GM12878 (cell line): ENCODE data around the gene IQGAP3. TPM values are rescaled to one million over a fixed set of nuclear protein-coding genes. Genes with fewer than 3 reads are reported as not detected.

Experiments
- ATAC-seq: fragments of 200-7000 bp; cut with Tn5 transposase; 3 replicates; pipeline ENCODE4 v1.9.1; 2020; ENCODE audit warnings: mild to moderate bottlenecking, moderate library complexity
- BruUV-seq: library from RNA; stranded (reverse); fragments of 400-500 nt; replicated peaks from 2 replicates; lab custom pipeline; 2021; lab: Mats Ljungman, UMichigan
- CTCF ChIA-PET: fragments of 300-600 bp; sonication (Branson Sonifier 250); formaldehyde crosslinking; extraction: SDS; loops from one replicate; lab custom pipeline; 2021; ENCODE audit warnings: inconsistent platforms; lab: Yijun Ruan, JAX
- POLR2A ChIA-PET: fragments of 350-600 bp; formaldehyde crosslinking; extraction: SDS; loops from one replicate; lab custom pipeline; 2021; ENCODE audit warnings: inconsistent platforms; lab: Charles Lee
- RAD21 ChIA-PET: fragments of 300-600 bp; sonication (Branson Sonifier 250); formaldehyde crosslinking; loops from one replicate; lab custom pipeline; 2023; ENCODE audit warnings: antibody characterized with exemption; ENCODE audit not compliant: unreplicated experiment; lab: Charles Lee
- SMC1A ChIA-PET: fragments of 300-600 bp; sonication (Branson Sonifier 250); formaldehyde crosslinking; loops from one replicate; lab custom pipeline; 2023; ENCODE audit not compliant: unreplicated experiment, uncharacterized antibody; lab: Charles Lee
- DNase-seq: peaks from one replicate; pipeline ENCODE4 v3.0.0-alpha.2; 2011; ENCODE audit warnings: low read depth, low spot score
- FAIRE-seq: peaks from 3 replicates; lab custom pipeline; 2011; peaks lifted over from hg19 to GRCh38; lab: Jason Lieb, UNC
- H2AFZ ChIP-seq: 2 replicates; pipeline ENCODE4 v1.6.0; 2011; ENCODE audit warnings: low read depth, low read length, control low read depth; ENCODE audit not compliant: control insufficient read depth
- H3K27ac ChIP-seq: 2 replicates; pipeline ENCODE4 v1.5.1; 2011; ENCODE audit warnings: control low read depth; ENCODE audit not compliant: control insufficient read depth, insufficient read depth
- H3K27me3 ChIP-seq, 2 experiments: replicated peaks in 1 of 2; 2 replicates each; pipeline versions ENCODE4 v1.6.0 to v1.6.1; 2011; ENCODE audit warnings: low read length in 1 of 2; ENCODE audit not compliant: control insufficient read depth in 2 of 2, insufficient read depth in 2 of 2
- H3K36me3 ChIP-seq, 2 experiments: 2 replicates each; pipeline ENCODE4 v1.5.1; 2011; ENCODE audit warnings: low read length in 1 of 2; ENCODE audit not compliant: control insufficient read depth in 2 of 2, insufficient read depth in 2 of 2
- H3K4me1 ChIP-seq: 2 replicates; pipeline ENCODE4 v1.6.1; 2011; ENCODE audit warnings: mild to moderate bottlenecking, low read length, moderate library complexity, mixed read lengths; ENCODE audit not compliant: control insufficient read depth, insufficient read depth
- H3K4me2 ChIP-seq: 2 replicates; pipeline ENCODE4 v1.6.0; 2011; ENCODE audit warnings: control low read depth; ENCODE audit not compliant: control insufficient read depth, insufficient read depth
- H3K4me3 ChIP-seq: fragments of 200-600 bp; sonication (generic); 2 replicates; pipeline ENCODE4 v1.5.1; 2016
- H3K79me2 ChIP-seq: 2 replicates; pipeline ENCODE4 v1.6.0; 2011; ENCODE audit warnings: low read length; ENCODE audit not compliant: control insufficient read depth, insufficient read depth
- H3K9ac ChIP-seq: 2 replicates; pipeline ENCODE4 v1.8.0; 2011; ENCODE audit warnings: low read length, control low read depth, mixed read lengths; ENCODE audit not compliant: control insufficient read depth, insufficient read depth
- H3K9me3 ChIP-seq: replicated peaks from 3 replicates; pipeline ENCODE4 v1.5.1; 2011; ENCODE audit warnings: mild to moderate bottlenecking, low read length; ENCODE audit not compliant: control insufficient read depth, insufficient read depth
- H4K20me1 ChIP-seq: 2 replicates; pipeline ENCODE4 v1.6.0; 2011; ENCODE audit not compliant: control insufficient read depth, insufficient read depth
- CBX3 ChIP-seq: fragments of 200-600 bp; sonication (generic); IDR thresholded peaks from 2 replicates; pipeline ENCODE4 v1.6.1; 2016; ENCODE audit warnings: low read depth, borderline replicate concordance
- IRF4 ChIP-seq: IDR thresholded peaks from 2 replicates; pipeline ENCODE4 v1.6.1; 2011; ENCODE audit warnings: low read depth, low read length
- KLF5 ChIP-seq: fragments of 450-650 bp; IDR thresholded peaks from 2 replicates; pipeline ENCODE4 v1.6.1; 2014; ENCODE audit warnings: mild to moderate bottlenecking; ENCODE audit not compliant: partially characterized antibody
- LARP7 ChIP-seq: fragments of 450-650 bp; IDR thresholded peaks from 2 replicates; pipeline ENCODE4 v1.6.1; 2017; ENCODE audit warnings: mild to moderate bottlenecking
- MTA2 ChIP-seq: fragments of 450-650 bp; IDR thresholded peaks from 2 replicates; pipeline ENCODE4 v1.6.1; 2016; ENCODE audit warnings: low read depth, mild to moderate bottlenecking, moderate library complexity
- MXI1 ChIP-seq: fragments of 150-350 bp; IDR thresholded peaks from 2 replicates; pipeline ENCODE4 v1.6.1; 2011; ENCODE audit warnings: low read depth, mild to moderate bottlenecking, inconsistent platforms, low read length, improper control_type of control experiment
- MYB ChIP-seq: fragments of 150-350 bp; IDR thresholded peaks from 2 replicates; pipeline ENCODE4 v1.6.1; 2014; ENCODE audit warnings: mild to moderate bottlenecking, low read depth, low read length, borderline replicate concordance
- MYC ChIP-seq: IDR thresholded peaks from 2 replicates; pipeline ENCODE4 v1.6.1; 2011; ENCODE audit warnings: mild to moderate bottlenecking, low read length, moderate library complexity, inconsistent platforms; ENCODE audit not compliant: insufficient read depth, insufficient replicate concordance, insufficient read length, severe bottlenecking
- NFXL1 ChIP-seq: fragments of 450-650 bp; IDR thresholded peaks from 2 replicates; pipeline ENCODE4 v1.6.1; 2017; ENCODE audit warnings: antibody characterized with exemption, mild to moderate bottlenecking, borderline replicate concordance
- NFYB ChIP-seq: IDR thresholded peaks from 2 replicates; pipeline ENCODE4 v1.6.1; 2011; ENCODE audit warnings: low read depth, mild to moderate bottlenecking, low read length, improper control_type of control experiment, moderate library complexity; ENCODE audit not compliant: insufficient read depth
- RCOR1 ChIP-seq: conservative IDR thresholded peaks from 2 replicates; pipeline ENCODE4 v1.6.1; 2012; ENCODE audit warnings: low read depth, low read length, improper control_type of control experiment
- SIX5 ChIP-seq: IDR thresholded peaks from 2 replicates; pipeline ENCODE4 v1.6.1; 2011; ENCODE audit warnings: mild to moderate bottlenecking, low read depth, low read length, moderate library complexity; ENCODE audit not compliant: severe bottlenecking
- SREBF1 ChIP-seq: IDR thresholded peaks from 2 replicates; pipeline ENCODE4 v1.6.1; 2012; ENCODE audit warnings: mild to moderate bottlenecking, low read length
- ZBTB4 ChIP-seq: fragments of 450-650 bp; formaldehyde crosslinking; IDR thresholded peaks from 2 replicates; pipeline ENCODE4 v1.4.0; 2022; ENCODE audit warnings: mild to moderate bottlenecking, moderate library complexity
- ZNF217 ChIP-seq: fragments of 450-650 bp; IDR thresholded peaks from 2 replicates; pipeline ENCODE4 v1.6.1; 2017; ENCODE audit warnings: antibody characterized with exemption, mild to moderate bottlenecking
- ZZZ3 ChIP-seq: IDR thresholded peaks from 2 replicates; pipeline ENCODE4 v1.6.1; 2011; ENCODE audit warnings: low read depth; ENCODE audit not compliant: control insufficient read depth, insufficient read length
- WGBS: methylation state at CpG from one replicate; pipeline ENCODE4 v1.1.6; 2016; ENCODE audit warnings: low lambda C conversion rate; ENCODE audit not compliant: insufficient replicate concordance, insufficient coverage; ENCODE audit errors: missing lambda C conversion rate; 5-methylcytosine and 5-hydroxymethylcytosine counted together
- in situ Hi-C: fragments of 300-500 bp; cut with MboI; formaldehyde crosslinking; loops from 9 replicates; pipeline ENCODE4 v1.14.3; 2018; ENCODE audit warnings: mixed read lengths
- intact Hi-C: fragments of 100-400 bp; cut with micrococcal nuclease; formaldehyde crosslinking; loops from one replicate; pipeline ENCODE4 v1.14.2; 2022; ENCODE audit not compliant: unreplicated experiment
- polyA plus RNA-seq, 11 experiments: library from polyadenylated mRNA; depleted of rRNA in 4 of 11; unstranded in 6 of 11; stranded (reverse) in 5 of 11; fragments of >200 nt; fragmentation: Nextera tagmentation in 4 of 11; fragmentation: Illumina TruSeq in 1 of 11; extraction: Ambion mirVana in 4 of 11; extraction: Trizol in 1 of 11; gene quantifications; 1 replicate in 1 of 11; 2 replicates in 10 of 11; pipeline versions ENCODE4 v1.2.1 to v1.2.3, GENCODE V29; 2011 to 2016; ENCODE audit warnings: inconsistent platforms in 2 of 11, missing spikeins in 2 of 11, low read depth in 1 of 11
- total RNA-seq, 4 experiments: library from RNA; depleted of rRNA in 3 of 4; stranded (reverse); fragments of >200 nt in 3 of 4; fragmentation: Illumina TruSeq in 1 of 4; extraction: Trizol in 1 of 4; gene quantifications; 2 replicates each; pipeline versions ENCODE4 v1.2.1 to v1.2.3, GENCODE V29; 2013 to 2021
- TF ChIP-seq, protein P1 (sequence below), 3 experiments: IDR thresholded peaks in 2 of 3; conservative IDR thresholded peaks in 1 of 3; 2 replicates each; pipeline ENCODE4 v1.5.1; 2011; ENCODE audit warnings: low read depth in 3 of 3, low read length in 3 of 3, mild to moderate bottlenecking in 3 of 3, control low read depth in 2 of 3, moderate library complexity in 2 of 3, inconsistent platforms in 1 of 3, mixed read lengths in 1 of 3; ENCODE audit not compliant: control insufficient read depth in 2 of 3, insufficient read depth in 1 of 3; ENCODE audit errors: extremely low read depth in 1 of 3

Gene IQGAP3
- total and polyA plus RNA-seq, 10 of the 15 experiments (the other 5 are each of a cell fraction or from before 2014, with no cell fraction given), result 1.1 to 10.7 (median 7.9) TPM

DNA sequence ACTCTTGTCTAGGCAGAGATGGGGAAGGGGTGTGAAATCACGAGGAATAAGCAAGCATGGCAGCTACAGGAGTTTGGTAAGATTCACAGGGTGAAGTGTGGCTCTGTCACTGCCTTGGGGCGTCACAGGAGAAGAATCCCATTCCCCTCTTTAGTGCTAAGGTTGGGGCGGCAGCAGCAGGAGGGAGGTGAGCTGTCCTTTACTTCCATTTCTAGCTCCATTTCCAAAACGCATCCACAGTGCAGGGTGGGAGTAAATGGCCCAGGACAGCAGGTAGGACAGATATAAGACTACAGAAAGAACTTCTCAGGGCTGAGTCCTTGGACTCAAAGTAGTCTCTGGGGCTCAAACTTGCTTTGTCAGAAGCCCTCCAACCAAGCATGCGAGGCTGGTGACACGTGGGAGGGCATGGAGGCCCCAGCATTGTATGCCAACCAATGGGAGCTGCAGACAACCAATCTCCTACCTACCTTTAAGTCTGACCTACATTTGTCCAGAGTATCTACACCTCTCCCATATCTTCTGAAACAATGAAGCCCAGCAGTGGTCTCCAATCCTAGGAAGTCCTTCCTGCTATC, 80.3 kb downstream of the IQGAP3 start:
- Histone ChIP-seq H3K4me3 (peak overlapping the region; percentile 73), H2AFZ (no peak overlapping the region), H3K27ac (peak overlapping the region; percentile 96), H3K4me1 (peaks cover 91% of the 10 kb centered on the region), H3K36me3 (peaks cover 2 to 7% of the 10 kb centered on the region in 2 experiments; a peak in 2 of 4 replicates), H3K4me2 (peak overlapping the region; percentile 82), H3K9ac (peak overlapping the region; percentile 79), H3K9me3 (no peaks in the 10 kb centered on the region), H4K20me1 (no peaks in the 10 kb centered on the region), H3K79me2 (peaks cover 100% of the 10 kb centered on the region), H3K27me3 (no peaks in the 10 kb centered on the region)
- ChIA-PET SMC1A (interaction anchor here (0.6 to 21.2 kb wide), 7 partner anchors 10 to 47 kb away, joined by 3 to 460 read pairs (median 5); partner anchors contain the start of gene MEF2D), RAD21 (interaction anchor here (0.5 to 13.6 kb wide), 12 partner anchors 6 to 344 kb away, joined by 3 to 323 read pairs (median 8); partner anchors contain the start of gene MEF2D), CTCF (interaction anchor here (0.6 to 8.0 kb wide), 8 partner anchors 9 to 112 kb away, joined by 3 to 175 read pairs (median 18); partner anchors contain the start of gene MEF2D), POLR2A (interaction anchor here (0.6 to 23.9 kb wide), 8 partner anchors 11 to 328 kb away, joined by 4 to 630 read pairs (median 8); partner anchors contain the start of genes MEF2D and NAXE)
- WGBS, result 0% methylated on average over 6 of the region's 6 CpGs
- in situ Hi-C loops, result no loop called here
- FAIRE-seq (no peak), DNase-seq (no peak), ATAC-seq (peak; percentile 7)
- intact Hi-C loops, result no loop called here
- BruUV-seq, result no TSS peak
- TF ChIP-seq SIX5 (no peak), CBX3 (no peak), MYB (no peak), MTA2 (no peak), ZNF217 (no peak), LARP7 (no peak), NFXL1 (no peak), ZZZ3 (no peak), KLF5 (no peak), MXI1 (peak; percentile 62; the same call in 1 of the 2 replicates), SREBF1 (no peak), MYC (no peak), IRF4 (no peak), ZBTB4 (CRISPR knock-in tag) (no peak), RCOR1 (no peak), NFYB (peak; percentile 77; the same call in 1 of the 2 replicates)
- TF ChIP-seq, protein P1, sequence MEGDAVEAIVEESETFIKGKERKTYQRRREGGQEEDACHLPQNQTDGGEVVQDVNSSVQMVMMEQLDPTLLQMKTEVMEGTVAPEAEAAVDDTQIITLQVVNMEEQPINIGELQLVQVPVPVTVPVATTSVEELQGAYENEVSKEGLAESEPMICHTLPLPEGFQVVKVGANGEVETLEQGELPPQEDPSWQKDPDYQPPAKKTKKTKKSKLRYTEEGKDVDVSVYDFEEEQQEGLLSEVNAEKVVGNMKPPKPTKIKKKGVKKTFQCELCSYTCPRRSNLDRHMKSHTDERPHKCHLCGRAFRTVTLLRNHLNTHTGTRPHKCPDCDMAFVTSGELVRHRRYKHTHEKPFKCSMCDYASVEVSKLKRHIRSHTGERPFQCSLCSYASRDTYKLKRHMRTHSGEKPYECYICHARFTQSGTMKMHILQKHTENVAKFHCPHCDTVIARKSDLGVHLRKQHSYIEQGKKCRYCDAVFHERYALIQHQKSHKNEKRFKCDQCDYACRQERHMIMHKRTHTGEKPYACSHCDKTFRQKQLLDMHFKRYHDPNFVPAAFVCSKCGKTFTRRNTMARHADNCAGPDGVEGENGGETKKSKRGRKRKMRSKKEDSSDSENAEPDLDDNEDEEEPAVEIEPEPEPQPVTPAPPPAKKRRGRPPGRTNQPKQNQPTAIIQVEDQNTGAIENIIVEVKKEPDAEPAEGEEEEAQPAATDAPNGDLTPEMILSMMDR (IDR thresholded peaks at IDR 0.05 in 2 of 3, conservative IDR thresholded peaks at IDR 0.05 in 1 of 3; ENCODE audit: control insufficient read depth in 2 of 3, extremely low read depth in 1 of 3, insufficient read depth in 1 of 3, low read depth in 3 of 3, low read length in 3 of 3), result no peak
